Lower leg skin (tissue), 4 donors: Measurements from ENCODE around the gene GPR37L1. TPM values are rescaled to one million over a fixed set of nuclear protein-coding genes. Genes with fewer than 3 reads are reported as not detected.

ENCODE experiments used
- DNase-seq, 2 donors: peaks; one replicate each; pipeline ENCODE4 v3.0.0-alpha.2; 2019; ENCODE audit warnings: low spot score in 2 of 2
- H3K4me3 ChIP-seq: fragments of 200-600 bp; sonication (generic); 2 replicates; pipeline ENCODE4 v1.5.1; 2017; ENCODE audit warnings: mild to moderate bottlenecking, low read depth; ENCODE audit not compliant: poor library complexity, severe bottlenecking
- POLR2A ChIP-seq, 2 donors: fragments of 450-650 bp; IDR thresholded peaks; one replicate each; pipeline ENCODE4 v1.6.1; 2016 to 2017; ENCODE audit warnings: antibody characterized with exemption in 2 of 2, mild to moderate bottlenecking in 1 of 2, moderate library complexity in 1 of 2
- WGBS, 2 donors: methylation state at CpG; one replicate each; pipeline ENCODE4 v1.1.5; 2018; 5-methylcytosine and 5-hydroxymethylcytosine counted together
- intact Hi-C: fragments of 100-400 bp; cut with DNase I; formaldehyde crosslinking; loops from one replicate; pipeline ENCODE4 v1.15.0; 2023; ENCODE audit warnings: low total_unique reads
- total RNA-seq, 4 donors: library from RNA; depleted of rRNA; stranded (reverse); fragments of >200 nt; gene quantifications; one replicate each; pipeline ENCODE4 v1.1.0, GENCODE V29; 2016
- TF ChIP-seq, protein P1 (sequence below), 3 donors: fragments of 450-650 bp; IDR thresholded peaks; one replicate each; pipeline ENCODE4 v1.5.1; 2016; ENCODE audit warnings: antibody characterized with exemption in 3 of 3, mild to moderate bottlenecking in 3 of 3, moderate library complexity in 2 of 3

Gene GPR37L1
- total RNA-seq, 4 donors from 2014 or later, result 0.02 to 0.06 TPM; not detected in 2

DNA sequence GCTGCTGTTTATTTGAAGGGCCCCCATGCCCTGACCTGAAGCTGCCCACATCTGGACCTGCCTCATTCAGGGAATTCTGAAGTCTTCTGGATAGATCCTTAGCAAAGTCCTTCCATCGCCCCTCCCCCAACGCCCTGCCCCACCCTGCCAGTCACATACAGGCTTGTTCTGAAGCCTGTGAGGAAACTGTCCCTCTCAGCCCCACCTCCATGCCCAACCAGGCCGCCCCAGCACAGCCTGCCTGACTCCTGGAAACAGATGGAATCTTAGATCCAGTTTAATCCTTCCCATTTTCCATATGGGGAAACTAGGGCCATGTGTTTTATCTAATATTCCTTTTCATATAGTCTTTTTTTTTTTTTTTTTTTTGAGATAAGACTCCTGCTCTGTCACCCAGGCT, 44.5 kb upstream of the GPR37L1 start:
- WGBS, 2 donors, result 69 to 87% methylated on average over 3 of the region's 3 CpGs
- no peak overlapping the region for H3K4me3 ChIP-seq
- no peak for TF ChIP-seq POLR2A (IDR thresholded peaks at IDR 0.05)
- no peak for DNase-seq
- intact Hi-C loops, result no loop called here

DNA sequence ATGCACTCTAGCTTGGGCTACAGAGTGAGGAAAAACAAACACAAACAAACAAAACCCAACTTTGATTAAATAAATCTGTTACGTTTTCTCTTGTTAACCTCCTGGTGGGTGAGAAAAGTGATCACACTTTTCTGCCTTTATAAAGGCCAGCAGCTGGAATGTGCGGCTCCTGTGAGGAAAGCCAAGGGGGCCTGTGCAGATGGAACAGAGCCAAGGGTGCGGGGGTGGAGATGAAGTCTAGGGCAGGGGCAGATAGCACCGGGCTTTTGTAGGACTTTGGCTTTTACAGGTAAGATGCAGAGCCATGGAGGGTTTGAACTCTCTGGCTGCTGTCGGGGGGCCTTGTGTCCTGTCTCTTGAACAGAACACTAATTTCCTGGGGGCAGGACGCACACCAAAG, 40.7 kb upstream of the GPR37L1 start:
- TF ChIP-seq, protein P1, sequence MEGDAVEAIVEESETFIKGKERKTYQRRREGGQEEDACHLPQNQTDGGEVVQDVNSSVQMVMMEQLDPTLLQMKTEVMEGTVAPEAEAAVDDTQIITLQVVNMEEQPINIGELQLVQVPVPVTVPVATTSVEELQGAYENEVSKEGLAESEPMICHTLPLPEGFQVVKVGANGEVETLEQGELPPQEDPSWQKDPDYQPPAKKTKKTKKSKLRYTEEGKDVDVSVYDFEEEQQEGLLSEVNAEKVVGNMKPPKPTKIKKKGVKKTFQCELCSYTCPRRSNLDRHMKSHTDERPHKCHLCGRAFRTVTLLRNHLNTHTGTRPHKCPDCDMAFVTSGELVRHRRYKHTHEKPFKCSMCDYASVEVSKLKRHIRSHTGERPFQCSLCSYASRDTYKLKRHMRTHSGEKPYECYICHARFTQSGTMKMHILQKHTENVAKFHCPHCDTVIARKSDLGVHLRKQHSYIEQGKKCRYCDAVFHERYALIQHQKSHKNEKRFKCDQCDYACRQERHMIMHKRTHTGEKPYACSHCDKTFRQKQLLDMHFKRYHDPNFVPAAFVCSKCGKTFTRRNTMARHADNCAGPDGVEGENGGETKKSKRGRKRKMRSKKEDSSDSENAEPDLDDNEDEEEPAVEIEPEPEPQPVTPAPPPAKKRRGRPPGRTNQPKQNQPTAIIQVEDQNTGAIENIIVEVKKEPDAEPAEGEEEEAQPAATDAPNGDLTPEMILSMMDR (IDR thresholded peaks at IDR 0.05), result no peak
- TF ChIP-seq POLR2A (IDR thresholded peaks at IDR 0.05), result no peak
- intact Hi-C loops, result no loop called here
- no peak for DNase-seq
- 79 to 82% methylated on average over 6 of the region's 6 CpGs for WGBS, 2 donors
- no peak overlapping the region for H3K4me3 ChIP-seq

DNA sequence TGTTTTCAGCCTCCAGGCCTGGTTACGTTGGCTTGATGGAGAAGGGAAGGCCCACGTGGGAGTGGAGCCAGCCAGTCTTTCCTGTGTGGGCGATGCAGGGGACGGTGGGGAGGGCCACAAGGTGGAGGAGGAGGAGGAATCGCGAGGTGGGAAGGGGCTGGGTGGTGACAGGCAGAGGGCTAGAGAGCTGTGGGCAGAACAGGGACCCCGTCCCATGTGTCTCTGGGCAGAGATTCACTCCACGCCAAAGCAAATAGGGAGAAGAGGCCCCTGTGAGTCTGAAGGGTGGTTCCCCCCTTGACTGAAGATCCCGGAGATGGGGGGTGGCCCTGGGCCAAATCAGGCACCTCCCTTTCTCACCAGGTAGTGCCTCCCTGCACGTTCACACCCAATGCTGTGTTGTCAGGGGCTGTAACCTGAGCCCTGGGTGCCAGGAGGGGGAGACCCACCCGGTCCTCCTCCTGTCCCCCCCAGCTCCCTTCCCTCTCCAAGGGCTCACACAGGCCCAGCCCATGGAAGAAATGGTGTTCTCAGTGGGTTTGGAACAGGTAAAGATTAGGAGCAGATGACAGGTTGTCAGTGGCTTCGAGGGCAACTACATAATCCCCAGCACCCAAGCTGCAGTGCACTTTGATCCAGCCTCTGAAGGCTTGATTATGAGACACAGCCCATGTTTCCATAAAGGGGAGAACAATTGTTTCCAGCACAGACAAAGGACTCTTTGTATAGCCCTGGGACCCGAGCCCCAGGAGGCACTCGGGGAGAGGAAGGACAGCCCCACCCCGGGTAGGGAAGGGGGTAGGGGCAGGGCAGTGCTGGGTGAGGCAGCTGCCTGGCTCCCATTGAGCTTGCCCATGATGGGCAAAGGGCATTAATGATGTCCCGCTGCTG, 37.7 kb upstream of the GPR37L1 start:
- intact Hi-C loops, result no loop called here
- no peak for DNase-seq
- H3K4me3 ChIP-seq, result no peak overlapping the region
- TF ChIP-seq POLR2A (IDR thresholded peaks at IDR 0.05), result no peak
- TF ChIP-seq, protein P1 (IDR thresholded peaks at IDR 0.05), result no peak
- 36 to 43% methylated on average over 16 of the region's 16 CpGs for WGBS, 2 donors

- H3K4me3 ChIP-seq, result no peak overlapping the region
- intact Hi-C loops, result no loop called here
- 54 to 68% methylated on average over 7 of the region's 7 CpGs for WGBS, 2 donors
- TF ChIP-seq, protein P1 (IDR thresholded peaks at IDR 0.05), result no peak
- no peak for TF ChIP-seq POLR2A (IDR thresholded peaks at IDR 0.05)
- no peak for DNase-seq
Measured at GRCh38 chr1:202085682-202086373, 36.9 kb upstream of the GPR37L1 start.

GRCh38 chr1:202086579-202087350, 36.0 kb upstream of the GPR37L1 start:
- DNase-seq, result no peak
- WGBS, 2 donors, result 40 to 44% methylated on average over 6 to 7 of the region's 7 CpGs
- intact Hi-C loops, result no loop called here
- no peak overlapping the region for H3K4me3 ChIP-seq
- no peak for TF ChIP-seq POLR2A (IDR thresholded peaks at IDR 0.05)
- TF ChIP-seq, protein P1 (IDR thresholded peaks at IDR 0.05), result no peak

DNA sequence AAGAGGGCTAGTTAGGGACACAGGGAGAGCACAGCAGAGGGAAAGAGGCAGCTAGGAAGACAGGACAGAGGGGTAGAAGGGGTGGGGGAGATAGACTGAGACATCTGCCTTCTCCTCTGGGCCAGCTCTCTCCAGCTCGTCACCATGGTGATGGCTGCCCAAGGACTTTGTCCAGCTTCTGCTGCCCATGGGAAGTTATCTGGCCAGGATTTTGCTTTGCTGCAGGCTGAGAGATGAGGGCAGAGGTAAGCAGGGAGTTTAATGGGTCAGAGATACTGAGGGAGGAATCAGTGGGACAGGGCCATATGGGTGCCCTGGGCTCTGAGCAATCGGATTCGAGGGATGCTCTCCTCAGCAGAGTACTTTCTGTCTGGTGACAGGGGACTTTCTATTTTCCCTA, 34.5 kb upstream of the GPR37L1 start:
- WGBS, 2 donors, result 76 to 84% methylated on average over 3 of the region's 3 CpGs
- TF ChIP-seq, protein P1 (IDR thresholded peaks at IDR 0.05), result no peak
- no peak for TF ChIP-seq POLR2A (IDR thresholded peaks at IDR 0.05)

More for the DNA sequence above, 34.5 kb upstream of the GPR37L1 start:
- DNase-seq, result no peak
- intact Hi-C loops, result no loop called here
- no peak overlapping the region for H3K4me3 ChIP-seq
